Gastrocnemius medialis (tissue), 4 donors: Measurements from ENCODE around the gene CDC42BPA. TPM values are rescaled to one million over a fixed set of nuclear protein-coding genes. Genes with fewer than 3 reads are reported as not detected.
"Not testable (repeated sequence)": the region's sequence is repeated elsewhere in the genome, so short reads cannot be mapped to it uniquely, and the experiment has no call there.

Experiments used
- ATAC-seq, 2 donors: fragments of 150-250 bp; one replicate each; pipeline ENCODE4 v1.9.1; 2016
- DNase-seq, 2 donors: peaks; one replicate each; pipeline ENCODE4 v3.0.0-alpha.2; 2019
- H3K27ac ChIP-seq, 4 donors: fragments of 200-600 bp; sonication (generic); 1 replicate in 1 of 4; 2 replicates in 3 of 4; pipeline ENCODE4 v1.5.1; 2016 to 2018; ENCODE audit warnings: mild to moderate bottlenecking in 2 of 4, moderate library complexity in 1 of 4
- H3K27me3 ChIP-seq, 3 donors: fragments of 200-600 bp; sonication (generic) in 2 of 3; 1 replicate in 1 of 3; 2 replicates in 2 of 3; pipeline versions ENCODE4 v1.5.1 to v1.6.0; 2016 to 2019; ENCODE audit warnings: mild to moderate bottlenecking in 1 of 3, moderate library complexity in 1 of 3
- H3K36me3 ChIP-seq, 2 donors: fragments of 200-600 bp; sonication (generic) in 1 of 2; one replicate each; pipeline ENCODE4 v1.5.1; 2017 to 2018
- H3K4me1 ChIP-seq, 2 donors: fragments of 200-600 bp; sonication (generic) in 1 of 2; one replicate each; pipeline ENCODE4 v1.5.1; 2016 to 2017; ENCODE audit warnings: mild to moderate bottlenecking in 2 of 2
- H3K4me3 ChIP-seq, 4 donors: fragments of 200-600 bp; sonication (generic) in 3 of 4; 1 replicate in 1 of 4; 2 replicates in 3 of 4; pipeline ENCODE4 v1.5.1; 2016 to 2019; ENCODE audit warnings: mild to moderate bottlenecking in 2 of 4
- H3K9me3 ChIP-seq, 3 donors: fragments of 200-600 bp; sonication (generic) in 2 of 3; 1 replicate in 1 of 3; 2 replicates in 2 of 3; pipeline ENCODE4 v1.5.1; 2016 to 2019
- POLR2A ChIP-seq, 2 donors: fragments of 450-650 bp; IDR thresholded peaks; one replicate each; pipeline ENCODE4 v1.6.1; 2017; ENCODE audit warnings: antibody characterized with exemption in 2 of 2, mild to moderate bottlenecking in 2 of 2, moderate library complexity in 2 of 2
- in situ Hi-C, 4 donors: fragments of 200-750 bp; cut with MboI; loops; one replicate each; pipeline versions ENCODE4 v1.15.0 to v1.8.0; 2017; ENCODE audit warnings: low sequenced_read_pairs in 4 of 4
- intact Hi-C: fragments of 100-400 bp; cut with DNase I; formaldehyde crosslinking; loops from one replicate; pipeline ENCODE4 v1.15.1; 2023; ENCODE audit warnings: low total_unique reads
- total RNA-seq, 4 donors: library from RNA; depleted of rRNA; stranded (reverse); fragments of >200 nt; gene quantifications; one replicate each; pipeline versions ENCODE4 v1.1.0 to v1.2.3, GENCODE V29; 2016
- TF ChIP-seq, protein P1 (sequence below), 5 experiments: fragments of 450-650 bp in 3 of 5; fragments of 200-600 bp in 2 of 5; sonication (generic) in 2 of 5; IDR thresholded peaks in 4 of 5; conservative IDR thresholded peaks in 1 of 5; 1 replicate in 4 of 5; 2 replicates in 1 of 5; pipeline ENCODE4 v1.5.1; 2016 to 2019; ENCODE audit warnings: antibody characterized with exemption in 5 of 5, mild to moderate bottlenecking in 3 of 5, moderate library complexity in 3 of 5

Gene CDC42BPA
- total RNA-seq, 4 donors from 2014 or later: 13.9 to 30.6 (median 16.6) TPM

DNA sequence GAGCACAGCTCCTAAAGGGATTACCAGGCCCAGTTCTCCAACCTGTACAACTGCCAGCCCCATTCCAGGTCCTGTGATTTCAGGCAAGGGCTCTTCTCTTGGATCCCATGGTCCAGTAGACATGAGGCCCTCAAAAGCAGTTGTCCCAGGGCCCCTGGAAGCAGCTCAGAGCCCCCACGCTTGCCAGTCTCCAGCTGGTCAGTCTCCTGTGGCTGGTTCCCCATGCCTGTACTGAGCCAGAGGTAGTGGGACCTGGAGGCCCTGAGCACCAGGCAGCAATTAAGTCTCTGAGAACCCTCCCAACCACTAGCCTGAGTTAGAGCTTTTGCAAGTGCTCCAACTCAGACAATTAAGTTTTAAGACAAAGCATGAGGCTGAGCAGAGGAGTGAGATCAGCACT lies 36.9 kb downstream of the CDC42BPA start:
- no peaks in the 10 kb centered on the region for H3K27me3 ChIP-seq
- no peaks in the 10 kb centered on the region for H3K9me3 ChIP-seq
- H3K4me1 ChIP-seq: peaks cover 0 to 3% of the 10 kb centered on the region in 2 donors
- DNase-seq (no peak), ATAC-seq (no peak)
- H3K27ac ChIP-seq: no peak overlapping the region
- no peak overlapping the region for H3K4me3 ChIP-seq
- TF ChIP-seq, protein P1, sequence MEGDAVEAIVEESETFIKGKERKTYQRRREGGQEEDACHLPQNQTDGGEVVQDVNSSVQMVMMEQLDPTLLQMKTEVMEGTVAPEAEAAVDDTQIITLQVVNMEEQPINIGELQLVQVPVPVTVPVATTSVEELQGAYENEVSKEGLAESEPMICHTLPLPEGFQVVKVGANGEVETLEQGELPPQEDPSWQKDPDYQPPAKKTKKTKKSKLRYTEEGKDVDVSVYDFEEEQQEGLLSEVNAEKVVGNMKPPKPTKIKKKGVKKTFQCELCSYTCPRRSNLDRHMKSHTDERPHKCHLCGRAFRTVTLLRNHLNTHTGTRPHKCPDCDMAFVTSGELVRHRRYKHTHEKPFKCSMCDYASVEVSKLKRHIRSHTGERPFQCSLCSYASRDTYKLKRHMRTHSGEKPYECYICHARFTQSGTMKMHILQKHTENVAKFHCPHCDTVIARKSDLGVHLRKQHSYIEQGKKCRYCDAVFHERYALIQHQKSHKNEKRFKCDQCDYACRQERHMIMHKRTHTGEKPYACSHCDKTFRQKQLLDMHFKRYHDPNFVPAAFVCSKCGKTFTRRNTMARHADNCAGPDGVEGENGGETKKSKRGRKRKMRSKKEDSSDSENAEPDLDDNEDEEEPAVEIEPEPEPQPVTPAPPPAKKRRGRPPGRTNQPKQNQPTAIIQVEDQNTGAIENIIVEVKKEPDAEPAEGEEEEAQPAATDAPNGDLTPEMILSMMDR (IDR thresholded peaks at IDR 0.05 in 4 of 5, conservative IDR thresholded peaks at IDR 0.05 in 1 of 5): no peak
- TF ChIP-seq POLR2A (IDR thresholded peaks at IDR 0.05): no peak
- H3K36me3 ChIP-seq: no peaks in the 10 kb centered on the region
- intact Hi-C loops: no loop called here
- in situ Hi-C loops: no loop called here

GRCh38 chr1:227280836-227281235 lies 37.5 kb downstream of the CDC42BPA start:
- ATAC-seq: no peak
- in situ Hi-C loops (no loop called here), intact Hi-C loops (no loop called here)
- H3K36me3 ChIP-seq: no peaks in the 10 kb centered on the region
- TF ChIP-seq, protein P1 (IDR thresholded peaks at IDR 0.05 in 4 of 5, conservative IDR thresholded peaks at IDR 0.05 in 1 of 5): no peak
- TF ChIP-seq POLR2A (IDR thresholded peaks at IDR 0.05): no peak
- H3K4me1 ChIP-seq: peaks cover 0 to 3% of the 10 kb centered on the region in 2 donors
- no peak overlapping the region for H3K27ac ChIP-seq
- H3K9me3 ChIP-seq: no peaks in the 10 kb centered on the region
- DNase-seq: no peak
- H3K4me3 ChIP-seq: no peak overlapping the region
- H3K27me3 ChIP-seq: no peaks in the 10 kb centered on the region

DNA sequence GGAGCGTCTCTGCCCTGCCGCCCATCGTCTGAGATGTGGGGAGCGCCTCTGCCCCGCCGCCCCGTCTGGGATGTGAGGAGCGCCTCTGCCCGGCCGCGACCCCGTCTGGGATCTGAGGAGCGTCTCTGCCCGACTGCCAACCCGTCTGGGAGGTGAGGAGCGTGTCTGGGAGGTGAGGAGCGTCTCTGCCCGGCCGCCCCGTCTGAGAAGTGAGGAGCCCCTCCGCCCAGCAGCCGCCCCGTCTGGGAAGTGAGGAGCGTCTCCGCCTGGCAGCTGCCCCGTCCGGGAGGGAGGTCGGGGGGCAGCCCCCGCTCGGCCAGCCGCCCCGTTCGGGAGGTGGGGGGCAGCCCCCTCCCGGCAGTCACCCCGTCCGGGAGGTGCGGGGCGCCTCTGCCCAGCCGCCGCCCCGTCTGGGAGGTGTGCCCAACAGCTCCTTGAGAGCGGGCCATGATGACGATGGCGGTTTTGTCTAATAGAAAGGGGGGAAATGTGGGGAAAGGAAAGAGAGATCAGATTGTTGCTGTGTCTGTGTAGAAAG lies 42.1 kb downstream of the CDC42BPA start:
- H3K27me3 ChIP-seq, ATAC-seq, H3K9me3 ChIP-seq, H3K36me3 ChIP-seq, DNase-seq, H3K4me3 ChIP-seq, intact Hi-C loops, H3K4me1 ChIP-seq, H3K27ac ChIP-seq: not testable (repeated sequence)
- in situ Hi-C loops: loop anchor here in 1 of 4 donors (10.0 kb wide), 1 partner anchor 61 kb away; no protein-coding TSS in a partner anchor

DNA sequence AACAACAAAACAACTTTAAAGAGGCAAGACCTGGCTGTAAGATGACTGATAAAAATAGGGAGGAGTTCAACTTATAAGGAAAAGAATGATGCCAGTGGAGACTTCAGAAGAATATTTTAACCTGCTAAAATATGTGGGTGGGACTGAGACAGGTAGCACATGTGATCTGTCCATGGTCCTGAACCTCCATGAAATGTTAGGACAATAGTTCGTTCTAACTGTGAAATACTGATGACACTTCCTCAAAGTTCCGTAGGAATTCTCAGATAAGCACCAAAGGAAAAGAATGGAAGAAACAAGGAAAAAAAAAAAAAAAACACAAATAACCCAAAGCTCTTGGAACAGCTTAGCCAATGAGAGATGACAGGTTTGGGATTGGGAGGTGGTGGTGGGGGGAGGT lies 44.7 kb downstream of the CDC42BPA start:
- in situ Hi-C loops (loop anchor here in 1 of 4 donors (10.0 kb wide), 1 partner anchor 59 kb away; no protein-coding TSS in a partner anchor), intact Hi-C loops (no loop called here)
- Histone ChIP-seq H3K4me1 (peaks cover 8 to 18% of the 10 kb centered on the region in 2 donors), H3K27ac (no peak overlapping the region), H3K27me3 (no peaks in the 10 kb centered on the region), H3K4me3 (no peak overlapping the region), H3K9me3 (no peaks in the 10 kb centered on the region), H3K36me3 (no peaks in the 10 kb centered on the region)
- ATAC-seq (no peak), DNase-seq (no peak)
- TF ChIP-seq, protein P1 (IDR thresholded peaks at IDR 0.05 in 4 of 5, conservative IDR thresholded peaks at IDR 0.05 in 1 of 5): no peak
- TF ChIP-seq POLR2A (IDR thresholded peaks at IDR 0.05): no peak

GRCh38 chr1:227272428-227272827 lies 45.9 kb downstream of the CDC42BPA start:
- Histone ChIP-seq H3K9me3 (no peaks in the 10 kb centered on the region), H3K4me1 (peaks cover 19 to 22% of the 10 kb centered on the region in 2 donors), H3K27me3 (no peaks in the 10 kb centered on the region), H3K36me3 (no peaks in the 10 kb centered on the region), H3K27ac (no peak overlapping the region), H3K4me3 (no peak overlapping the region)
- intact Hi-C loops (no loop called here), in situ Hi-C loops (loop anchor here in 1 of 4 donors (10.0 kb wide), 1 partner anchor 58 kb away; no protein-coding TSS in a partner anchor)
- no peak for ATAC-seq
- TF ChIP-seq POLR2A (IDR thresholded peaks at IDR 0.05): no peak
- TF ChIP-seq, protein P1 (IDR thresholded peaks at IDR 0.05 in 4 of 5, conservative IDR thresholded peaks at IDR 0.05 in 1 of 5): no peak
- DNase-seq: no peak
